HEK293 (cell line): ENCODE results near the gene CLDND1.

Source experiments
- BCL6B ChIP-seq: fragments of 450-650 bp; formaldehyde crosslinking; IDR thresholded peaks from 2 replicates; pipeline ENCODE4 v1.5.1; 2017; ENCODE audit warnings: missing biosample characterization, missing genetic modification characterization
- KLF17 ChIP-seq: fragments of 450-650 bp; formaldehyde crosslinking; IDR thresholded peaks from 2 replicates; pipeline ENCODE4 v1.5.1; 2016; ENCODE audit warnings: missing biosample characterization, missing genetic modification characterization
- REST ChIP-seq: fragments of 450-650 bp; formaldehyde crosslinking; IDR thresholded peaks from 2 replicates; pipeline ENCODE4 v1.5.1; 2016; ENCODE audit warnings: missing biosample characterization, missing genetic modification characterization
- SP7 ChIP-seq: fragments of 450-650 bp; formaldehyde crosslinking; IDR thresholded peaks from 2 replicates; pipeline ENCODE4 v1.5.1; 2016; ENCODE audit warnings: missing biosample characterization, missing genetic modification characterization
- TRIM28 ChIP-seq: IDR thresholded peaks from 2 replicates; pipeline ENCODE4 v1.6.1; 2011; ENCODE audit warnings: low read length, control low read depth, borderline replicate concordance
- WT1 ChIP-seq: fragments of 450-650 bp; formaldehyde crosslinking; IDR thresholded peaks from 2 replicates; pipeline ENCODE4 v1.5.1; 2016; ENCODE audit warnings: missing biosample characterization, missing genetic modification characterization
- YY2 ChIP-seq: fragments of 450-650 bp; formaldehyde crosslinking; IDR thresholded peaks from 2 replicates; pipeline ENCODE4 v1.5.1; 2016; ENCODE audit warnings: missing biosample characterization, missing genetic modification characterization
- ZBTB21 ChIP-seq: fragments of 450-650 bp; formaldehyde crosslinking; IDR thresholded peaks from 2 replicates; pipeline ENCODE4 v1.5.1; 2017; ENCODE audit warnings: missing biosample characterization, missing genetic modification characterization
- ZFHX2 ChIP-seq: fragments of 450-650 bp; formaldehyde crosslinking; conservative IDR thresholded peaks from 2 replicates; pipeline ENCODE4 v1.5.1; 2016; ENCODE audit warnings: missing biosample characterization, missing genetic modification characterization
- ZFP69B ChIP-seq: fragments of 450-650 bp; formaldehyde crosslinking; IDR thresholded peaks from 2 replicates; pipeline ENCODE4 v1.5.1; 2016; ENCODE audit warnings: missing biosample characterization, missing genetic modification characterization
- ZIC2 ChIP-seq: fragments of 450-650 bp; formaldehyde crosslinking; IDR thresholded peaks from 2 replicates; pipeline ENCODE4 v1.5.1; 2016; ENCODE audit warnings: missing biosample characterization, missing genetic modification characterization
- ZNF138 ChIP-seq: fragments of 450-650 bp; formaldehyde crosslinking; IDR thresholded peaks from 2 replicates; pipeline ENCODE4 v1.5.1; 2016; ENCODE audit warnings: missing biosample characterization, missing genetic modification characterization, borderline replicate concordance
- ZNF146 ChIP-seq: fragments of 450-650 bp; formaldehyde crosslinking; IDR thresholded peaks from 2 replicates; pipeline ENCODE4 v1.5.1; 2016; ENCODE audit warnings: missing biosample characterization, missing genetic modification characterization
- ZNF211 ChIP-seq: fragments of 450-650 bp; formaldehyde crosslinking; IDR thresholded peaks from 2 replicates; pipeline ENCODE4 v1.5.1; 2016; ENCODE audit warnings: low read depth, missing biosample characterization, missing genetic modification characterization
- ZNF214 ChIP-seq: fragments of 450-650 bp; formaldehyde crosslinking; IDR thresholded peaks from 2 replicates; pipeline ENCODE4 v1.5.1; 2017; ENCODE audit warnings: missing biosample characterization, mild to moderate bottlenecking, missing genetic modification characterization, borderline replicate concordance
- ZNF354C ChIP-seq: fragments of 450-650 bp; formaldehyde crosslinking; IDR thresholded peaks from 2 replicates; pipeline ENCODE4 v1.5.1; 2016; ENCODE audit warnings: missing biosample characterization, missing genetic modification characterization, low read depth, borderline replicate concordance
- ZNF404 ChIP-seq: fragments of 450-650 bp; formaldehyde crosslinking; IDR thresholded peaks from 2 replicates; pipeline ENCODE4 v1.5.1; 2017; ENCODE audit warnings: missing biosample characterization, missing genetic modification characterization
- ZNF518A ChIP-seq: fragments of 450-650 bp; formaldehyde crosslinking; conservative IDR thresholded peaks from 2 replicates; pipeline ENCODE4 v1.5.1; 2016; ENCODE audit warnings: low read depth, missing biosample characterization, missing genetic modification characterization
- ZNF521 ChIP-seq: fragments of 450-650 bp; formaldehyde crosslinking; IDR thresholded peaks from 2 replicates; pipeline ENCODE4 v1.5.1; 2017; ENCODE audit warnings: missing biosample characterization, mild to moderate bottlenecking, missing genetic modification characterization
- ZNF580 ChIP-seq: fragments of 450-650 bp; formaldehyde crosslinking; IDR thresholded peaks from 2 replicates; pipeline ENCODE4 v1.5.1; 2016; ENCODE audit warnings: missing biosample characterization, missing genetic modification characterization
- ZNF585B ChIP-seq: fragments of 450-650 bp; formaldehyde crosslinking; IDR thresholded peaks from 2 replicates; pipeline ENCODE4 v1.5.1; 2016; ENCODE audit warnings: missing biosample characterization, missing genetic modification characterization
- ZNF670 ChIP-seq: fragments of 450-650 bp; formaldehyde crosslinking; IDR thresholded peaks from 2 replicates; pipeline ENCODE4 v1.5.1; 2016; ENCODE audit warnings: missing biosample characterization, missing genetic modification characterization, low read depth
- ZNF692 ChIP-seq: fragments of 450-650 bp; formaldehyde crosslinking; IDR thresholded peaks from 2 replicates; pipeline ENCODE4 v1.5.1; 2016; ENCODE audit warnings: missing biosample characterization, missing genetic modification characterization
- ZNF704 ChIP-seq: fragments of 450-650 bp; formaldehyde crosslinking; IDR thresholded peaks from 2 replicates; pipeline ENCODE4 v1.5.1; 2016; ENCODE audit warnings: missing biosample characterization, missing genetic modification characterization
- ZNF747 ChIP-seq: fragments of 450-650 bp; formaldehyde crosslinking; IDR thresholded peaks from 2 replicates; pipeline ENCODE4 v1.5.1; 2016; ENCODE audit warnings: missing biosample characterization, missing genetic modification characterization
- ZNF837 ChIP-seq: fragments of 450-650 bp; formaldehyde crosslinking; IDR thresholded peaks from 2 replicates; pipeline ENCODE4 v1.5.1; 2016; ENCODE audit warnings: missing biosample characterization, missing genetic modification characterization

Gene CLDND1

GRCh38 chr3:98522544-98523281 is at the start of gene CLDND1 (continued):
- TF ChIP-seq REST (no peak), ZNF585B (tag by site-specific recombination) (no peak), TRIM28 (no peak), ZIC2 (tag by site-specific recombination) (no peak), ZNF837 (no peak), ZNF692 (tag by site-specific recombination) (0 out of 2 replicates have a peak, but pooled peaks have one; percentile 47), ZNF704 (tag by site-specific recombination) (no peak), ZNF211 (tag by site-specific recombination) (no peak), YY2 (tag by site-specific recombination) (no peak), ZNF580 (tag by site-specific recombination) (no peak), ZNF521 (tag by site-specific recombination) (no peak), ZNF214 (no peak), ZNF518A (tag by site-specific recombination) (peak; percentile 56; the same call in 1 of the 2 replicates), SP7 (tag by site-specific recombination) (peak; percentile 52; the same call in 1 of the 2 replicates), ZNF747 (tag by site-specific recombination) (no peak), WT1 (tag by site-specific recombination) (no peak), KLF17 (tag by site-specific recombination) (peak; percentile 76; the same call in 1 of the 2 replicates), ZNF354C (tag by site-specific recombination) (no peak), ZNF138 (no peak), ZFHX2 (tag by site-specific recombination) (peak; percentile 89), ZNF146 (tag by site-specific recombination) (no peak), ZFP69B (no peak), ZNF404 (no peak), ZNF670 (tag by site-specific recombination) (no peak), BCL6B (tag by site-specific recombination) (no peak), ZBTB21 (peak; percentile 39; the same call in 1 of the 2 replicates)
